Panc1 (cell line): Measurements from ENCODE around the gene SHISA9.

Experiments
- CTCF ChIP-seq: fragments of 450-650 bp; IDR thresholded peaks from 2 replicates; pipeline ENCODE4 v1.5.1; 2017; ENCODE audit warnings: mild to moderate bottlenecking
- POLR2AphosphoS5 ChIP-seq: IDR thresholded peaks from 2 replicates; pipeline ENCODE4 v1.6.1; 2012; ENCODE audit warnings: mild to moderate bottlenecking, low read depth, low read length, moderate library complexity
- TCF7L2 ChIP-seq: IDR thresholded peaks from 2 replicates; pipeline ENCODE4 v1.6.1; 2011; ENCODE audit warnings: mild to moderate bottlenecking, low read depth, low read length, inconsistent platforms
- TF ChIP-seq, protein P1 (sequence below), 2 experiments: IDR thresholded peaks; 2 replicates each; pipeline ENCODE4 v1.6.1; 2011 to 2012; ENCODE audit warnings: low read depth in 2 of 2, control low read depth in 1 of 2, low read length in 1 of 2, mild to moderate bottlenecking in 1 of 2, moderate library complexity in 1 of 2; ENCODE audit not compliant: insufficient read depth in 1 of 2

DNA sequence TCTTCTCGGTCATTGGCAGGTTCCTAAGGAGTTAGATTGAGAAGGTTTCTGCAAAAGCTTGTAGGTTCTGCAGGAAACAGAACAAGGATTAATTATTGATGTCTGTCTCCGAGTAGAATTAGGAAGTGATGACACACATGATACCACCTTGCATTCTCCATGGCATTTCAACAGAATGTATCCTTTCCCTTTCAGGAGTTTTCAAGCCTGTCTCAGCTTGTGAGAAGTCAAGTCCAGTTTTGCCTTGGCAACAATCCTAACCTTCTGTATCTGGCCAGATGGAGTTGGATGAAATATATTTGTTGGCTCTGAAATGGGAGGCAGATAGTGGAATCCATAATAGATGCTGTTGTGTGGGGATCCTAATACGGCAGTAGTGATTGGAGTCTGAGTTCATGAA lies 235.5 kb downstream of the SHISA9 start:
- TF ChIP-seq CTCF (no peak), POLR2AphosphoS5 (no peak), TCF7L2 (no peak)
- TF ChIP-seq, protein P1, sequence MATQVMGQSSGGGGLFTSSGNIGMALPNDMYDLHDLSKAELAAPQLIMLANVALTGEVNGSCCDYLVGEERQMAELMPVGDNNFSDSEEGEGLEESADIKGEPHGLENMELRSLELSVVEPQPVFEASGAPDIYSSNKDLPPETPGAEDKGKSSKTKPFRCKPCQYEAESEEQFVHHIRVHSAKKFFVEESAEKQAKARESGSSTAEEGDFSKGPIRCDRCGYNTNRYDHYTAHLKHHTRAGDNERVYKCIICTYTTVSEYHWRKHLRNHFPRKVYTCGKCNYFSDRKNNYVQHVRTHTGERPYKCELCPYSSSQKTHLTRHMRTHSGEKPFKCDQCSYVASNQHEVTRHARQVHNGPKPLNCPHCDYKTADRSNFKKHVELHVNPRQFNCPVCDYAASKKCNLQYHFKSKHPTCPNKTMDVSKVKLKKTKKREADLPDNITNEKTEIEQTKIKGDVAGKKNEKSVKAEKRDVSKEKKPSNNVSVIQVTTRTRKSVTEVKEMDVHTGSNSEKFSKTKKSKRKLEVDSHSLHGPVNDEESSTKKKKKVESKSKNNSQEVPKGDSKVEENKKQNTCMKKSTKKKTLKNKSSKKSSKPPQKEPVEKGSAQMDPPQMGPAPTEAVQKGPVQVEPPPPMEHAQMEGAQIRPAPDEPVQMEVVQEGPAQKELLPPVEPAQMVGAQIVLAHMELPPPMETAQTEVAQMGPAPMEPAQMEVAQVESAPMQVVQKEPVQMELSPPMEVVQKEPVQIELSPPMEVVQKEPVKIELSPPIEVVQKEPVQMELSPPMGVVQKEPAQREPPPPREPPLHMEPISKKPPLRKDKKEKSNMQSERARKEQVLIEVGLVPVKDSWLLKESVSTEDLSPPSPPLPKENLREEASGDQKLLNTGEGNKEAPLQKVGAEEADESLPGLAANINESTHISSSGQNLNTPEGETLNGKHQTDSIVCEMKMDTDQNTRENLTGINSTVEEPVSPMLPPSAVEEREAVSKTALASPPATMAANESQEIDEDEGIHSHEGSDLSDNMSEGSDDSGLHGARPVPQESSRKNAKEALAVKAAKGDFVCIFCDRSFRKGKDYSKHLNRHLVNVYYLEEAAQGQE (IDR thresholded peaks at IDR 0.05; ENCODE audit: insufficient read depth in 1 of 2, low read depth in 2 of 2, low read length in 1 of 2): no peak
